AG04450 (cell line): ENCODE results near the gene MYO1E. TPM values are rescaled to one million over a fixed set of nuclear protein-coding genes. Genes with fewer than 3 reads are reported as not detected.

Experiments
- CTCF ChIA-PET: fragments of 300-600, 350-600 bp; formaldehyde crosslinking; extraction: SDS; loops from one replicate; lab custom pipeline; 2022; ENCODE audit warnings: antibody characterized with exemption, inconsistent platforms; lab: Charles Lee
- POLR2A ChIA-PET: fragments of 350-600 bp; formaldehyde crosslinking; extraction: SDS; loops from one replicate; lab custom pipeline; 2021; ENCODE audit warnings: antibody characterized with exemption, inconsistent platforms; lab: Yijun Ruan, JAX
- DNase-seq: peaks from one replicate; pipeline ENCODE4 v3.0.0-alpha.2; 2011; ENCODE audit warnings: low read depth, low spot score
- H3K27ac ChIP-seq: one replicate; pipeline ENCODE4 v1.5.1; 2012; ENCODE audit warnings: low read depth, low read length, control low read depth
- H3K27me3 ChIP-seq: one replicate; pipeline ENCODE4 v1.6.0; 2012; ENCODE audit warnings: low read length; ENCODE audit not compliant: control insufficient read depth, insufficient read depth
- H3K4me3 ChIP-seq: 2 replicates; pipeline ENCODE4 v1.5.1; 2011; ENCODE audit warnings: mild to moderate bottlenecking, low read depth, low read length, control low read depth
- H3K9me3 ChIP-seq: 2 replicates; pipeline ENCODE4 v1.5.1; 2012; ENCODE audit warnings: low read length; ENCODE audit not compliant: control insufficient read depth, insufficient read depth
- polyA plus RNA-seq: library from polyadenylated mRNA; depleted of rRNA; stranded (reverse); fragments of >200 nt; gene quantifications from 2 replicates; pipeline ENCODE4 v1.2.3, GENCODE V29; 2011
- TF ChIP-seq, protein P1 (sequence below): IDR thresholded peaks from 2 replicates; pipeline ENCODE4 v1.5.1; 2011; ENCODE audit warnings: low read depth, low read length, control low read depth, inconsistent platforms

Gene MYO1E
- polyA plus RNA-seq, 1 experiment = 49.1 TPM

DNA sequence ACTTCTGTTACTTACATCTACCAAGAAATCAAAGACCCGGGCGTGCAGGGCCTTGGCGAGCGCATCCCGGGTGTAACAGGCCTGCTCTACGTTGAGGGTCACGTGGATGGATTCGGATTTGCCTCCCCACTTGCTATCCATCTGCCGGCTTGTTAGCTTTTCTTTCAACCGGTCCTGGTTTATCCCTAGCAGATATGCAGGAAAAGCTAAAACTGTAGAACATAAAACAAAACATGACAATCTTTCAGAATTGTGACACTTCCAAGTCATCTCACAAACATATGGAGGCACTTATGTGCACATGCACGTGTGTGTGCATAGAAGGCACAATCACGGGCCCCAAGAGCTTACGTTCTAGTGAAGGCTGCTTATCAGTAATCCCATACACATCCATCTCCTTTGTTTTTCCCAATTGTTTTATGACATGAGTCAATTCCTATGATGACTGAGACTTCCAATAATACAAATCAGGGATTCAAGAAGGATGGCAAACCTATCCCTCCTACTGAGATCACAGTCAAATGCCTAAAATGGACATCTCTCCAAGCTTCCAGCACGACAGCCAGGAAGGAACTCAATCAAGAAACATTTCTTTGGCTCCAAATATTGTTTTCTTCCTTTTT lies 154.7 kb downstream of the MYO1E start:
- ChIA-PET POLR2A (no interaction called here), CTCF (interaction anchor here (0.5 kb wide), 1 partner anchor 139 kb away, joined by 3 read pairs; no protein-coding TSS in a partner anchor)
- Histone ChIP-seq H3K27ac (no peak overlapping the region), H3K9me3 (no peaks in the 10 kb centered on the region), H3K27me3 (no peaks in the 10 kb centered on the region), H3K4me3 (no peak overlapping the region)
- DNase-seq = no peak
- TF ChIP-seq, protein P1, sequence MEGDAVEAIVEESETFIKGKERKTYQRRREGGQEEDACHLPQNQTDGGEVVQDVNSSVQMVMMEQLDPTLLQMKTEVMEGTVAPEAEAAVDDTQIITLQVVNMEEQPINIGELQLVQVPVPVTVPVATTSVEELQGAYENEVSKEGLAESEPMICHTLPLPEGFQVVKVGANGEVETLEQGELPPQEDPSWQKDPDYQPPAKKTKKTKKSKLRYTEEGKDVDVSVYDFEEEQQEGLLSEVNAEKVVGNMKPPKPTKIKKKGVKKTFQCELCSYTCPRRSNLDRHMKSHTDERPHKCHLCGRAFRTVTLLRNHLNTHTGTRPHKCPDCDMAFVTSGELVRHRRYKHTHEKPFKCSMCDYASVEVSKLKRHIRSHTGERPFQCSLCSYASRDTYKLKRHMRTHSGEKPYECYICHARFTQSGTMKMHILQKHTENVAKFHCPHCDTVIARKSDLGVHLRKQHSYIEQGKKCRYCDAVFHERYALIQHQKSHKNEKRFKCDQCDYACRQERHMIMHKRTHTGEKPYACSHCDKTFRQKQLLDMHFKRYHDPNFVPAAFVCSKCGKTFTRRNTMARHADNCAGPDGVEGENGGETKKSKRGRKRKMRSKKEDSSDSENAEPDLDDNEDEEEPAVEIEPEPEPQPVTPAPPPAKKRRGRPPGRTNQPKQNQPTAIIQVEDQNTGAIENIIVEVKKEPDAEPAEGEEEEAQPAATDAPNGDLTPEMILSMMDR = no peak

DNA sequence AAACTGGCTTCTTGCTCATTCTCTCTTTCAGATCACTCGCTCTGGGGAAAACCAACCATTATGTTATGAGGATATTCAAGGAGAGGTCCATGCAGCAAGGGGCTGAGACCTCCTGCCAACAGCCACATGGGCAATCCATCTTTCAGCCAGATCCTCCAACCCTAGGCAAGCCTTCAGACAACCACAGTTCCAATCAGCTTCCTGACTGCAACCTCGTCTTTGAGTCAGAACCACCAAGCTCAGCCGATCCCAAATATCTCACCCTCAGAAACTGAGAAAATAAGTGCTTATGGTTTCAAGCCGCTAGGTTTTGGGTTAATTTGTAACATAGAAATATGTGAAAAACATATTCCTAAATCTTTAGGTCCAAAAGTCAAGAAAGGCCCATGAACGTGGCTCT lies 155.8 kb downstream of the MYO1E start:
- no peak for DNase-seq
- Histone ChIP-seq H3K9me3 (no peaks in the 10 kb centered on the region), H3K27ac (no peak overlapping the region), H3K27me3 (no peaks in the 10 kb centered on the region), H3K4me3 (no peak overlapping the region)
- TF ChIP-seq, protein P1 = no peak
- ChIA-PET CTCF (interaction anchor here (0.6 to 0.7 kb wide), 2 partner anchors 191 to 237 kb away, joined by 4 to 12 read pairs; no protein-coding TSS in a partner anchor), POLR2A (interaction anchor here (0.7 kb wide), 1 partner anchor 48 kb away, joined by 5 read pairs; no protein-coding TSS in a partner anchor)

DNA sequence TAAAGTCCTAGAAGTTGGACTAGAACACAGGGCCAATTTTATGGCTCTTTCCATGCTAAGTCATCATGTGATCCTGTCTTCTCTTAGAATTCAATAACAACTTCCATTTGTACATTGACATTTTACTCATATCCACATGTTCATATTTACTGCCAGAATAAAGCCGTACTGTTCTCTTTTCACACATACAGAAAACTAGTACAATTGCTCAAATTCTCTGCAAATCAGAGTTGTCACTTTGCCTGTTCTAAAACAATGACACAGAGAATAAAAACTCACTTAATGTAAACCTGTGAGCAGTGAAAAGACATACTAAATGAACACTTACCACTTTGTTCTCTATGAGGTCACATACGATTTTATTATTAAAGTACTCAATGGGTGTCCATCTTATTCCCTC lies 162.5 kb downstream of the MYO1E start:
- TF ChIP-seq, protein P1 = no peak
- Histone ChIP-seq H3K4me3 (no peak overlapping the region), H3K27me3 (no peaks in the 10 kb centered on the region), H3K27ac (no peak overlapping the region), H3K9me3 (no peaks in the 10 kb centered on the region; the same call in 1 of the 2 replicates)
- ChIA-PET POLR2A (no interaction called here), CTCF (interaction anchor here (0.6 kb wide), 1 partner anchor 7 kb away, joined by 4 read pairs; no protein-coding TSS in a partner anchor)
- DNase-seq = no peak

DNA sequence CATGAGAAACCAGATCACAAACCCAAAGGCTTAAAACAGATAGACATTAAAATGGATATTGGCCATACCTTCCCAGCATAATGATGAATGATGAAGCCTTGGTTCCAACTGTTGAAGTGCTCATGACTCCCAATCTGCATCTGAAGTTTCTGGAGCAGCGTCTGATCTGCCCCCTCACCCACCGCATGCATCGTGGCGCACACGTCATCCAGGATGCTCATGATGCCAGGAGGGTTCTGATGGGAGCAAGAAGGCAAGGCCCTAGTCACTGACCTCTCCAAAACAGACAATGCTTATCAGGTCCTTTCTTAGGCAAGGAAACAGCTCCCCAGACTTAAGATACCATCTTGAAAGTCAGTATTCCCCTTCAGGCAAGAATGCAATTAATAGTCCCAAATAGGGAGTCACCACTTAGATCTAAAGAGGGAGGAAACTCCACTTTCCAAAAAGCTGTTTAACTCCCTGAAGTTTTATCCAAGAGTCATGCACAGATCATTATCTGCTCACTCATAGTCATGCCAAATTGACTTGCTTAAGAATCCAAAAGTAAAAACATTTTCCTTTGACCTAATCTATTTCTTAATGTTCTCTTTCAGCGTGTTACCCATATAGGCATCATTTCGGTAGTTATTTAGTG lies 163.9 kb downstream of the MYO1E start:
- CTCF ChIA-PET = interaction anchor here (0.5 kb wide), 1 partner anchor 194 kb away, joined by 5 read pairs; no protein-coding TSS in a partner anchor
- Histone ChIP-seq H3K27me3 (no peaks in the 10 kb centered on the region), H3K9me3 (no peaks in the 10 kb centered on the region; the same call in 1 of the 2 replicates), H3K27ac (no peak overlapping the region), H3K4me3 (no peak overlapping the region)
- TF ChIP-seq, protein P1 = no peak
- POLR2A ChIA-PET = no interaction called here
- no peak for DNase-seq
